Activated CD8-positive, alpha-beta memory T cell treated with anti-CD3 and anti-CD28 coated beads for 48 hours (primary cell): ENCODE data around the gene GPR171.

Source experiments
- DNase-seq, 3 experiments: peaks; one replicate each; pipeline ENCODE4 v3.0.0-alpha.2; 2020; ENCODE audit warnings: low read depth in 2 of 3, low spot score in 2 of 3

Gene GPR171

DNA sequence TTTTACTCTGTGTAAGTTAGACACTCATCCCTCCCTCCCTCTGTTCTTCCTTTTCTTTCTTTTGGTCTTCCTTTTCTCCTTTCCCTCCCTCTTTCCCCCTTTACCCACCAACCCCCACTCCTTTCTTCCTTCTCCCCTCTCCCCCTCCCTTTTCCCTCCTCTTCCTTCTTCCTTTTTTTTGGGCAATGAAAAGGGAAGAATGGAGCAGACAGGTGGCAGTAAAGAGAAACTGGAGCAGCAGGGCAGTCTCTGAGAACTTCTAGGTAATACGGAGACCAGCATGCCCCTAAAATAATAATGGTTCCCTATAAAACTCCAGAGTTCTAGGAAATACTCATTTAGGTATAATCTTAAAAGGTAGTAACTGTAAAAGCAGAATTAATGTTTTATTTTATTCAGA is 11.4 kb upstream of the GPR171 start:
- DNase-seq: no peak

- DNase-seq: no peak
Measured at GRCh38 chr3:151213881-151214280, 10.9 kb upstream of the GPR171 start.

DNA sequence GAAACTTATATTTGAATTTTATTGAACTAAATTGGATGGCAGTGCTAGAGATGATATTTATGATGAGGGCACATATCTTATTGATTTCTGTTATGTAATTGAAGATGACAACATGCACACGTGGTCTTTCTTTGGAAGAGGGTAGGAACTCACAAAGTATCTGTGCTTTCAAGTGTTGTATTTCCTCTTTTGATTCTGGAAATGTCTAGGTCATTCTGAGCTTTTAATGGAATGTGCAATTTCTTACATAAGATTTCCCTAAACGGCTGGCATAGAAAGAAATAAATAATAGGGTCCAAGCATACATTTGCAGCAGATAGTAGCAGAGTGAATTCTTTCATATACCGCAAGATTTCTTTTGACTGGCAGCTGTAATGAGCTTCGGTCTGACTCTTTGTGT is 10.1 kb upstream of the GPR171 start:
- DNase-seq: no peak

- DNase-seq: no peak
Measured at GRCh38 chr3:151210676-151211381, 7.8 kb upstream of the GPR171 start.

GRCh38 chr3:151209654-151210053 is 6.6 kb upstream of the GPR171 start:
- no peak for DNase-seq

DNA sequence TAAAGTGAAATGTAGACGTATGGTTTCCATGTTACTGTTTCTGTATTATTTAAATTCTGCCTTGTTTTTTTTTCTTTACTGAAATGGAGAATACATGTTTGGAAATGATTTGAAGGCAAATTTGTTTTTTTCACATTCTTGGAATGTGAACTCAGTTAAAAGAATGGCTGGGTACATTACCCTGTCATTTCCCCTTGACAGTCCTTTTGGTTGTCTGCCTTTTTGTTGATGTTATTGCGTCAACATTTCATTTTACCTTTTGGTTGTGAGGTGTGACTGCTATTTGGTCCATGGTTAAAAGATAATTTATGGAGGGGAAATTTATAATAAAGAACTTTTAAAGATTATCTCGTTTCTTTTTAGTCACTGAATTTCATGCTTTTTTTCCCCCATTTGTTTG is 3.2 kb upstream of the GPR171 start:
- no peak for DNase-seq

- DNase-seq: no peak
Measured at GRCh38 chr3:151205482-151205881, 2.5 kb upstream of the GPR171 start.

DNA sequence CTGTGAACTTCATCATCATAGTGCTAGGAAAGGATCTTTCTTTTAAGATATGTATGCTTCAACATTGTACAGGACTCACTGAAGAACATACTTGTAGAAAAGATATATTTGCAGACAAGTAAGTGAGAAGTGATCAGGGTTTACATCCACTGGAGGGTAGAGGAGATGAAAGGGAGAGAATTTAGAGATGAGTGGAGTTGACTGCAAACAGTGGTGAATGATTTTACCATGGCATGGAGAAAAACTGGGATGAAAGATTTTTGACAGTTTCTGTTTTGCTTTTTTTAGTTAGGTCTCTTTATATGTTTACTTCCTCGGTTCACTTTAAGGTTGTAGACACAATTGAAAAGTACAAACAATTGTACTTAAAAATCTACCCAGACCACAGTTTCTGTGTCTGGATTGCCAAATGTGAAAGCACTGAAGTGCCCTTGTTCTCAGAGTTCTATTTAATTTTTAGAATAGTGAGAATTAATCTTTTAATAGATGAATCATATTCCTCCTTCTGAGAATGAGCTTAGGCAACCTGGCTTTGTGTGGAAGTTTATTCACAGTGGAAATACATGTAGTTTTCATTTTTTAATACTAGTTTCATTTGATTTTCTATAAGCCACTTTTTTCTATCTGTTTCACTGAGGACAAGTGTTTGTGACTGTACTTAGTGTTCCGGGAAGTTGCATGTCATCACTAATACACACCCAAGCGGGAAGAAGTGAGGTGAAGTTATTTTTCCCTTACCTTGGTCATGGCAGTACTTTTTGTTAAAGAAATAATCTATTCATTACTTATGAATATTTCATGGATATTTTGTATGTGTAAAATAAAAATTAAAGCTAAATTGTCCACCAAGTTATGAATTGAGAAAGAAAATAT is 1.8 kb upstream of the GPR171 start:
- no peak for DNase-seq

DNA sequence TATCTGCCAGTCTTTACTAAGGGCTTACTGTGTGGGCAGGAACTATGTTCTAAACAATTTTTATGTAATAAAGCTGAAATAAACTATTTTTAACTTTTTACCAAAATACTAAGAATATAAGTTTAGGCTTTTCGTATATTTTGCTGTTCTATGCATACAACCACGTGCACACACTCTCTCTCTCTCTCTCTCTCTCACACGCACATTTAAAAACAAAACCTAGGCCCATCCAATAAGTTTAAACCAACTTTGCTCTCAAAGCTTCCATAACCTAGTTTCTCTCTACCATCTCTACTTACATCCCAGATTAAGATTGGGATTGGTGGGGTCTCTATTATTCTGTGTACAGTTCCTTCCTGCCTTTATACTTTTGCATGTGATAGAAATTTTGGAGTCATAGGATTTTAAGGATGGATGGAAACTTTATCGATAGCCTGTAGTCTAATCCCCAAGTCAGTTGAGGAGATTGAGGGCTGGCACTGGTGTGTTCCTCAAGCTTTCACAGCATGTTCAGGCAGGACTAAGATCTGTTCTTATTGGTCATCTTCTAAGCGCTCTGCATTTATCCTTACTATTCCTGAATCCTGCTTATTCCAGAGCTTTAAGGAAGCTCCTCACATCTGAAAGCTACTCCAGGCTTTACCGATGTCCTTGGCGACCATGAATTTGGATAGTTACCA is 1.8 kb downstream of the GPR171 start:
- DNase-seq: no peak

DNA sequence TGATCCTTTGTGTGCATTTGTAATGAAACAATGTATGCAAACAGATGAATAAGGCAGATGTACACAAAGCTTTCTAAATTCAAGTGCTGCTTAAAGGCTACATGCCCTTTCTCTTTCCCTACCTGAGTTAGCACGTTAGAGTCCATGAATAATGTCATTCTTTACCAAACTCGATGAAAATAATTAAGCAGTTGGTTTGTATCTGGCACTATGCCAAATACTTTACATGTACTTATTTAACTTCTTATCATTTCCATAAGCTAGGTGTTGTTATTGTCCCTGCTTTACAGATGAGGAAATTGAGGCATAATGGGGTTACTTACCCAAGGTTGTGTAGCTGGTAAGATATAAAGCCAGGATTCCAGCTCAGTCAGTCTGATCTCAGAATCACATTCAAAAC is 2.4 kb downstream of the GPR171 start:
- DNase-seq: no peak

GRCh38 chr3:151199554-151200438 is 3.2 kb downstream of the GPR171 start:
- no peak for DNase-seq

GRCh38 chr3:151198849-151199248 is 4.2 kb downstream of the GPR171 start:
- no peak for DNase-seq

DNA sequence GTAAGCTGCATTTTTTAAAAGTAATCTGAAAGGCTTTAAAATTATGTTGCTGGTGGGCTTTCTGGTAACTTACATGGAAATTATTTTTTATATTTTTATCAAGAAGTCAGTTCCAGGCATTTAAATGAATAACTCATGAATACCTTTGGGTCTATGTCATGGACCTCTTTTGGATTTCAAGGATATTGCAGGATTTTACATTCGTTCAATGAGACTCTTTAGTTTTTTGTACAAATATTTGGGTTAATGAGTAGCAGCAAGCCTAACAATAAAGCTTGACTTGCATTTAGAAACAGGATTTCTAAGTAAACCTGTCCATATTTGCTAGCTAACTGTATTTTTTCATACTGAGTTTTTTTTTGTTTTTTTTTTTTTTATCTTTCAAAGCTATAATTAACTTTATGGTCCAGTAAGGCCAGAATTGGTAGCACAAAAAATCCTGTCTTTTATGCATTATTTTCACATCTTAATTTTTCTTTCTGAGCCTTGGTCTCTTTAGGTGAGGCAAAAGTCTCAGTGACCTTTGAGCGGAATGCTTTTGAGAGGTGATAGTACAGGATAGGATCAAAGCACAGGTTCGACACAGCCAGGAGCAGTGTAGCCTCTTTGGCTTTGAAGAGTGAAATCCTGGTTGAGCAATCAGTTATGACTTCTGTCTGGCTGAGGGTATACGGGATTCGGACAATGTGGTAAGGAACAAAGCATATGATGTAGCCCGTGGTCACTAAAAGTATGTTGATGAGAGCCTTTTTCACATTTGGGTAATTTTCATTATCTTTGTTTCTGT is 4.8 kb downstream of the GPR171 start:
- no peak for DNase-seq

- no peak for DNase-seq
Measured at GRCh38 chr3:151197228-151197627, 5.8 kb downstream of the GPR171 start.

DNA sequence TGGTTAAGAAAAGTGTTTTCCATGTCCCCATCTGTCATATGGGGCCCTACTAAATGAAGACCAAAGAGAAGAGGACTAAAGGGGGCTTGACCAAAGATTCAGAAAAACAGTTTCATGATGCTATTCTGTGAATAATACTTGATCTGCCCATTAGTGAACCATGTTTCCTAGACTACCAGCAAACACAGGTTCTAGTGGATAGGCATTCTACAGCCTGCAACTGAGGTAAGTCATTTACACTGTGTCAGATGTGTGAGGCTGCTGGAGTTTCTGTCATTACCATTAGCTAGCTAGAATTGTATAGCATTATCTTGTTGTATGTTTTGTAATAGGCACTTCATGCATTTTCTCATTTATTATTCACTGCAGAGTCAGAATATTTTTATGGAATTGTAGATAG is 6.6 kb downstream of the GPR171 start:
- no peak for DNase-seq

- no peak for DNase-seq
Measured at GRCh38 chr3:151195826-151196225, 7.2 kb downstream of the GPR171 start.

- DNase-seq: no peak
Measured at GRCh38 chr3:151192545-151192944, 10.5 kb downstream of the GPR171 start.

DNA sequence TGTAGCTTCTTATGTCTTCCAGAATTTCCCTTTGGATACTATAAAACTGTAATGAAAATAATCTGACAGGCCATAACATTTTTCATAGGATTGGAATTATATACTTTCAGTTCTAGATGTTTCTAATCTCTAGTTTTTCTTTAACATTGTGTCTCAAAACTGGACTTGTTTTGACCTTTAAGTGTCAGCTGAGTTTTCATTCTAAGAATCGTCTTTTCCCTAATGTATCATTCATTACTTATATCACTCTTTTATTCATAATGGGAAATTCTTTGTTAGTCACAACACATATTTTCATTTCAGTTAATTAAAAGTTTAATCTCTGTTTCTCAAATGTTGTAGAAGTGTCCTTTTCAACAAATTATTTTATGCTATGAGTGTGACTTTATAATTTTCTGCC is 11.9 kb downstream of the GPR171 start:
- no peak for DNase-seq

DNA sequence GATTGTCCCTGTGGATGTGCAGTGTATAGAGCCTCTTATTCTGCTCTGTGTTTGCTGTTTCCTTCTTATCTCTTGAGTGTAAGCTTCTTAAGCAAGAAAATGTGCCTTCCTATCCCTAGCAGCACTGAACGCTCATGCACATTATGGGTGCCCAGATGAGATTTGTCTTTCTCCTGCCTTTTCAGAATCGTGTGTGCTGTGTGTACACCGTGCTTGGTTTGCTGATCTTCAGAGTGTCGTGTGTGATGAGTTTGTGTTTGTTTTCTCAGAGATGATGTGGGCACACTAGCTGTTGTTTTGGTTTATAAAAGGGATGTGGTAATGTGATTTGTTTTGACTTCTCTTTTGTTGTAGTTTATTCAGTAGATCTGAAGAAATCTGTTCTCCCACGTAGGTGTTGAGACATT is 19.7 kb downstream of the GPR171 start:
- DNase-seq: no peak

DNA sequence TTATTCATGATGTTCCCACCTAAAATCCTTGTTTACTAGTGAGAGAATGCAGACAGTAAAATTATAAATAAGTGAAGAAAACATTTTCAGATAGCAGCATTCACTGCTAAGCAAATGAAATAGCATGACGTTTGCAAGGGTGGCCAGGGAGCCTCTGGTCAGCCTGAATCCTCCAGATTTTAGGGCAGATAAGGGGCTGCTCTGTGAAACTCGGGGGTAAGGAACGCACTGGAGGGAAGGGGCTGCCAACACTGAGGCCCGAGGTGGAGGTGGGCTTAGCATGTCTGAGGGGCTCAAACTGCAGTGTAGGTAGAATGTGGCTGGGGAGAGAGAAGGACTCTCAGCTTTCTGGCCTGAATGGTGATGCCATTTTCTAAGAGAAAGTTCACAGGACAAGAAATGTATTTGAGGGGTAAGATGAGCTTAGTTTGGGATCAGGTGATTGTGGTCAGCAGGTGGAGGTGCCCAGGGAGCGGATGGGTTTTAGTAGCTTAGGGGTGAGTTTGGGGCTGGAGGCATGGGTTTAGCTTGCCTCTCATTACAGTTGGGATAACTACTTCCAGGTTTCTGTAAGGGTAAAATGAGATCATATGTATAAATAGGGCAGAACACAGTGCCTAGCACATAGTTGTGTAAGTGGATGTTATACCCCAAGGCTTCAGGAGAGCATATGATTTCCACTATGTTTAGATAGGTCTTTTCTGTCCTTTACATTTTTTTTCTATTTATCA is 20.5 kb downstream of the GPR171 start:
- DNase-seq: no peak
